SK-N-SH treated with all-trans-retinoic acid at 6 μM for 48 hours (cell line): ENCODE data around the gene COBLL1.

ENCODE experiments used
- ATAC-seq: fragments of 200-7000 bp; cut with Tn5 transposase; 3 replicates; pipeline ENCODE4 v1.9.1; 2020; ENCODE audit warnings: mild to moderate bottlenecking, moderate library complexity
- ARNTL ChIP-seq: fragments of 450-650 bp; formaldehyde crosslinking; IDR thresholded peaks from 2 replicates; pipeline ENCODE4 v1.5.0; 2020; ENCODE audit warnings: low read depth, mild to moderate bottlenecking, moderate library complexity, borderline replicate concordance
- BACH2 ChIP-seq: fragments of 250-450 bp; sonication (Bioruptor Pico); IDR thresholded peaks from 2 replicates; pipeline ENCODE4 v1.9.0; 2021; ENCODE audit warnings: mild to moderate bottlenecking, borderline replicate concordance
- GLIS3 ChIP-seq: fragments of 250-450 bp; sonication (Bioruptor Pico); IDR thresholded peaks from 2 replicates; pipeline ENCODE4 v1.5.0; 2020; ENCODE audit warnings: mild to moderate bottlenecking, moderate library complexity
- ISL1 ChIP-seq: fragments of 250-450 bp; sonication (Bioruptor Pico); IDR thresholded peaks from 2 replicates; pipeline ENCODE4 v2.1.2; 2022; ENCODE audit warnings: mild to moderate bottlenecking, moderate library complexity
- OSR1 ChIP-seq: fragments of 250-450 bp; sonication (Bioruptor Pico); IDR thresholded peaks from 2 replicates; pipeline ENCODE4 v1.8.0; 2022; ENCODE audit warnings: moderate library complexity, mild to moderate bottlenecking, inconsistent platforms
- PATZ1 ChIP-seq: fragments of 250-450 bp; sonication (Bioruptor Pico); IDR thresholded peaks from 2 replicates; pipeline ENCODE4 v1.8.0; 2020; ENCODE audit warnings: mild to moderate bottlenecking, moderate library complexity, borderline replicate concordance
- PPARA ChIP-seq: fragments of 250-450 bp; sonication (Bioruptor Pico); IDR thresholded peaks from 2 replicates; pipeline ENCODE4 v1.5.0; 2020; ENCODE audit warnings: mild to moderate bottlenecking, borderline replicate concordance
- RARB ChIP-seq: fragments of 250-450 bp; sonication (Bioruptor Pico); IDR thresholded peaks from 2 replicates; pipeline ENCODE4 v1.8.0; 2021; ENCODE audit warnings: mild to moderate bottlenecking, moderate library complexity
- TCF4 ChIP-seq: fragments of 250-450 bp; sonication (Bioruptor Pico); IDR thresholded peaks from 2 replicates; pipeline ENCODE4 v1.8.0; 2021; ENCODE audit warnings: mild to moderate bottlenecking, moderate library complexity, borderline replicate concordance
- TOX ChIP-seq: fragments of 250-450 bp; sonication (Bioruptor Pico); IDR thresholded peaks from 2 replicates; pipeline ENCODE4 v1.8.0; 2021; ENCODE audit warnings: mild to moderate bottlenecking, moderate library complexity, borderline replicate concordance
- ZC3H10 ChIP-seq: fragments of 250-450 bp; sonication (Bioruptor Pico); IDR thresholded peaks from 2 replicates; pipeline ENCODE4 v1.5.1; 2021; ENCODE audit warnings: mild to moderate bottlenecking, moderate library complexity
- ZFP3 ChIP-seq: fragments of 250-450 bp; sonication (Bioruptor Pico); IDR thresholded peaks from 2 replicates; pipeline ENCODE4 v1.5.0; 2020; ENCODE audit warnings: mild to moderate bottlenecking, moderate library complexity
- ZFP30 ChIP-seq: fragments of 450-650 bp; formaldehyde crosslinking; IDR thresholded peaks from 2 replicates; pipeline ENCODE4 v1.5.0; 2022; ENCODE audit warnings: mild to moderate bottlenecking, moderate library complexity
- ZNF565 ChIP-seq: fragments of 450-650 bp; formaldehyde crosslinking; conservative IDR thresholded peaks from 2 replicates; pipeline ENCODE4 v1.5.0; 2020; ENCODE audit warnings: low read depth, mild to moderate bottlenecking, moderate library complexity
- ZNF70 ChIP-seq: fragments of 450-650 bp; formaldehyde crosslinking; IDR thresholded peaks from 2 replicates; pipeline ENCODE4 v1.5.0; 2020; ENCODE audit warnings: mild to moderate bottlenecking, moderate library complexity
- ZNF8 ChIP-seq: fragments of 450-650 bp; formaldehyde crosslinking; IDR thresholded peaks from 2 replicates; pipeline ENCODE4 v1.5.0; 2020; ENCODE audit warnings: mild to moderate bottlenecking, moderate library complexity
- TF ChIP-seq, protein P1 (sequence below): fragments of 250-450 bp; sonication (Bioruptor Pico); IDR thresholded peaks from 2 replicates; pipeline ENCODE4 v1.5.1; 2020; ENCODE audit warnings: low read depth, mild to moderate bottlenecking, moderate library complexity
- TF ChIP-seq, protein P2 (sequence below): fragments of 250-450 bp; sonication (Bioruptor Pico); IDR thresholded peaks from 2 replicates; pipeline ENCODE4 v1.8.0; 2021; ENCODE audit warnings: low read depth, mild to moderate bottlenecking, moderate library complexity, borderline replicate concordance
- TF ChIP-seq, protein P3 (sequence below): fragments of 250-450 bp; sonication (Bioruptor Pico); IDR thresholded peaks from 2 replicates; pipeline ENCODE4 v1.5.0; 2020; ENCODE audit warnings: mild to moderate bottlenecking, moderate library complexity
- TF ChIP-seq, protein P4 (sequence below): fragments of 250-450 bp; sonication (Bioruptor Pico); IDR thresholded peaks from 2 replicates; pipeline ENCODE4 v1.5.1; 2021; ENCODE audit warnings: mild to moderate bottlenecking, moderate library complexity

Gene COBLL1

GRCh38 chr2:164871404-164871803 lies 29.8 kb upstream of the COBLL1 start:
- TF ChIP-seq ZNF70 (CRISPR knock-in tag) (no peak), ISL1 (CRISPR knock-in tag) (peak; percentile 88)
- TF ChIP-seq, all 23 proteins: peak for 1
- ATAC-seq, result no peak

DNA sequence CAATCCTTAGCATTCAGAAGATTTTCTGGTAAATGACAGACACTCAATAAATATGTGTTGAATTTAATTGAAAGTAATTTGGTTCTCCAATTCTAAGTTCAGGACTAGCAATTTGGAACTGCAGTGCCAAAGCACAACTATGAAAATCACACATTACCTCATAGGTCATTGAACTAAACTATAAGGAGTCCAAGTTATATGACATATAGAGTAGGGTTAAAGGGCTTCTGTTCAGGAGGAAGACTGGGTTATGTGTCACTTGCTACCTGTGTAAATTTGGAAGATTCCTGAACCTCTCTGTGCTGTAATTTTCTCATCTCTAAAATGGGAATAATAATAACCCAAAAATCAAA lies 27.8 kb upstream of the COBLL1 start:
- ATAC-seq, result no peak
- TF ChIP-seq ZFP3 (CRISPR knock-in tag) (no peak), ISL1 (CRISPR knock-in tag) (no peak), TCF4 (CRISPR knock-in tag) (no peak), BACH2 (no peak), ZFP30 (CRISPR knock-in tag) (no peak), PPARA (CRISPR knock-in tag) (no peak), PATZ1 (no peak), OSR1 (no peak), GLIS3 (CRISPR knock-in tag) (no peak), TOX (CRISPR knock-in tag) (no peak), ZNF565 (CRISPR knock-in tag) (no peak)
- TF ChIP-seq, protein P1, sequence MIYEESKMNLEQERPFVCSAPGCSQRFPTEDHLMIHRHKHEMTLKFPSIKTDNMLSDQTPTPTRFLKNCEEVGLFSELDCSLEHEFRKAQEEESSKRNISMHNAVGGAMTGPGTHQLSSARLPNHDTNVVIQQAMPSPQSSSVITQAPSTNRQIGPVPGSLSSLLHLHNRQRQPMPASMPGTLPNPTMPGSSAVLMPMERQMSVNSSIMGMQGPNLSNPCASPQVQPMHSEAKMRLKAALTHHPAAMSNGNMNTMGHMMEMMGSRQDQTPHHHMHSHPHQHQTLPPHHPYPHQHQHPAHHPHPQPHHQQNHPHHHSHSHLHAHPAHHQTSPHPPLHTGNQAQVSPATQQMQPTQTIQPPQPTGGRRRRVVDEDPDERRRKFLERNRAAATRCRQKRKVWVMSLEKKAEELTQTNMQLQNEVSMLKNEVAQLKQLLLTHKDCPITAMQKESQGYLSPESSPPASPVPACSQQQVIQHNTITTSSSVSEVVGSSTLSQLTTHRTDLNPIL (CRISPR knock-in tag), result no peak

GRCh38 chr2:164868563-164869419 lies 27.2 kb upstream of the COBLL1 start:
- ATAC-seq, result no peak

More at GRCh38 chr2:164868563-164869419, 27.2 kb upstream of the COBLL1 start:
- TF ChIP-seq ZC3H10 (CRISPR knock-in tag) (no peak), TOX (CRISPR knock-in tag) (no peak), ZNF565 (CRISPR knock-in tag) (no peak), RARB (CRISPR knock-in tag) (no peak), ZNF8 (CRISPR knock-in tag) (no peak), ARNTL (no peak), ZFP3 (CRISPR knock-in tag) (no peak), PATZ1 (no peak)
- TF ChIP-seq, protein P2, sequence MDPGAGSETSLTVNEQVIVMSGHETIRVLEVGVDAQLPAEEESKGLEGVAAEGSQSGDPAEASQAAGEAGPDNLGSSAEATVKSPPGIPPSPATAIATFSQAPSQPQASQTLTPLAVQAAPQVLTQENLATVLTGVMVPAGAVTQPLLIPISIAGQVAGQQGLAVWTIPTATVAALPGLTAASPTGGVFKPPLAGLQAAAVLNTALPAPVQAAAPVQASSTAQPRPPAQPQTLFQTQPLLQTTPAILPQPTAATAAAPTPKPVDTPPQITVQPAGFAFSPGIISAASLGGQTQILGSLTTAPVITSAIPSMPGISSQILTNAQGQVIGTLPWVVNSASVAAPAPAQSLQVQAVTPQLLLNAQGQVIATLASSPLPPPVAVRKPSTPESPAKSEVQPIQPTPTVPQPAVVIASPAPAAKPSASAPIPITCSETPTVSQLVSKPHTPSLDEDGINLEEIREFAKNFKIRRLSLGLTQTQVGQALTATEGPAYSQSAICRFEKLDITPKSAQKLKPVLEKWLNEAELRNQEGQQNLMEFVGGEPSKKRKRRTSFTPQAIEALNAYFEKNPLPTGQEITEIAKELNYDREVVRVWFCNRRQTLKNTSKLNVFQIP (CRISPR knock-in tag), result no peak
- TF ChIP-seq, protein P3, sequence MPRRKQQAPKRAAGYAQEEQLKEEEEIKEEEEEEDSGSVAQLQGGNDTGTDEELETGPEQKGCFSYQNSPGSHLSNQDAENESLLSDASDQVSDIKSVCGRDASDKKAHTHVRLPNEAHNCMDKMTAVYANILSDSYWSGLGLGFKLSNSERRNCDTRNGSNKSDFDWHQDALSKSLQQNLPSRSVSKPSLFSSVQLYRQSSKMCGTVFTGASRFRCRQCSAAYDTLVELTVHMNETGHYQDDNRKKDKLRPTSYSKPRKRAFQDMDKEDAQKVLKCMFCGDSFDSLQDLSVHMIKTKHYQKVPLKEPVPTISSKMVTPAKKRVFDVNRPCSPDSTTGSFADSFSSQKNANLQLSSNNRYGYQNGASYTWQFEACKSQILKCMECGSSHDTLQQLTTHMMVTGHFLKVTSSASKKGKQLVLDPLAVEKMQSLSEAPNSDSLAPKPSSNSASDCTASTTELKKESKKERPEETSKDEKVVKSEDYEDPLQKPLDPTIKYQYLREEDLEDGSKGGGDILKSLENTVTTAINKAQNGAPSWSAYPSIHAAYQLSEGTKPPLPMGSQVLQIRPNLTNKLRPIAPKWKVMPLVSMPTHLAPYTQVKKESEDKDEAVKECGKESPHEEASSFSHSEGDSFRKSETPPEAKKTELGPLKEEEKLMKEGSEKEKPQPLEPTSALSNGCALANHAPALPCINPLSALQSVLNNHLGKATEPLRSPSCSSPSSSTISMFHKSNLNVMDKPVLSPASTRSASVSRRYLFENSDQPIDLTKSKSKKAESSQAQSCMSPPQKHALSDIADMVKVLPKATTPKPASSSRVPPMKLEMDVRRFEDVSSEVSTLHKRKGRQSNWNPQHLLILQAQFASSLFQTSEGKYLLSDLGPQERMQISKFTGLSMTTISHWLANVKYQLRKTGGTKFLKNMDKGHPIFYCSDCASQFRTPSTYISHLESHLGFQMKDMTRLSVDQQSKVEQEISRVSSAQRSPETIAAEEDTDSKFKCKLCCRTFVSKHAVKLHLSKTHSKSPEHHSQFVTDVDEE (CRISPR knock-in tag), result no peak
- TF ChIP-seq, protein P1 (CRISPR knock-in tag), result no peak
- TF ChIP-seq, protein P4, sequence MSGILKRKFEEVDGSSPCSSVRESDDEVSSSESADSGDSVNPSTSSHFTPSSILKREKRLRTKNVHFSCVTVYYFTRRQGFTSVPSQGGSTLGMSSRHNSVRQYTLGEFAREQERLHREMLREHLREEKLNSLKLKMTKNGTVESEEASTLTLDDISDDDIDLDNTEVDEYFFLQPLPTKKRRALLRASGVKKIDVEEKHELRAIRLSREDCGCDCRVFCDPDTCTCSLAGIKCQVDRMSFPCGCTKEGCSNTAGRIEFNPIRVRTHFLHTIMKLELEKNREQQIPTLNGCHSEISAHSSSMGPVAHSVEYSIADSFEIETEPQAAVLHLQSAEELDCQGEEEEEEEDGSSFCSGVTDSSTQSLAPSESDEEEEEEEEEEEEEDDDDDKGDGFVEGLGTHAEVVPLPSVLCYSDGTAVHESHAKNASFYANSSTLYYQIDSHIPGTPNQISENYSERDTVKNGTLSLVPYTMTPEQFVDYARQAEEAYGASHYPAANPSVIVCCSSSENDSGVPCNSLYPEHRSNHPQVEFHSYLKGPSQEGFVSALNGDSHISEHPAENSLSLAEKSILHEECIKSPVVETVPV (CRISPR knock-in tag), result no peak
